ENCODE data around the gene SLC27A4. TPM values are rescaled to one million over a fixed set of nuclear protein-coding genes. Genes with fewer than 3 reads are reported as not detected.

The SLC27A4 gene
- total RNA-seq, 1 donor = 23.5 TPM

DNA sequence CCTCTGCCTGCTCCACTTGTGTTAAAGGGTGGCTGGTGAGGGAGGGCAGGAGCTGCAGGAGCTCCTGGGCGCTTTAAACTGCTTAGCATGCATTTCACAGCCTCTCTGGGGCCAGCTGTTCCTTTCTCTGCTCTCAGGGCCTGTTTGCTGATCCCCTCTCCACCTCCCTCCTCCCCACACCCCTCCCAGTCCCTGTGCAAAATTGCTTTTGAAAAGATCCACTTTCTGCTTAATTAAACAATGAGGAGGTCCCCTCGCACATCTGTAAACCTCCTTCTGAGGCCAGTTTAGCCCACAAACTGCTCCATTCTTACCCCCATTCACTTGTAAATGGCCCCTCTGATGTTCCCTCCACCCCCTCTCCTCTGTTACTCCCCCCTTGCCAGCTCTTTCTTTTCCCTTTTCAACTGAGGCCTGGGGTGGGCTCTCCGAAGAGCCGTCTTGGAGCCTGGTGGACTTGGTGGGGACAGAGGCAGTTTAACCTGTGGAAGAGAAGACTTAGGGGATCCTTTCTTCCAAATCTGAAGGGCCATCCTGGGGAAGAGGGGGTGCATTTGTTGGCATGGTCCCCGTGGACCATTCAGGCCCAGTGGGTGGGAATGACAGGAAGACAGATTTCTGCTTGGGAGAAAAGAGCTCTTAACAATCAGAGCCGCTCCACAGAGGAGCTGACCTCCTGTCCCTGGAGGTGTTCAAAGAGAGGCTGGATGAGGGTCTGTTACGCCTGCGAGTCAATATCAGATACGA, 42.9 kb downstream of the SLC27A4 start:
- H3K4me3 ChIP-seq (ENCODE audit: low read depth, low read length) = no peak overlapping the region
- no peak for DNase-seq (ENCODE audit: low read depth)
- TF ChIP-seq, protein P1, sequence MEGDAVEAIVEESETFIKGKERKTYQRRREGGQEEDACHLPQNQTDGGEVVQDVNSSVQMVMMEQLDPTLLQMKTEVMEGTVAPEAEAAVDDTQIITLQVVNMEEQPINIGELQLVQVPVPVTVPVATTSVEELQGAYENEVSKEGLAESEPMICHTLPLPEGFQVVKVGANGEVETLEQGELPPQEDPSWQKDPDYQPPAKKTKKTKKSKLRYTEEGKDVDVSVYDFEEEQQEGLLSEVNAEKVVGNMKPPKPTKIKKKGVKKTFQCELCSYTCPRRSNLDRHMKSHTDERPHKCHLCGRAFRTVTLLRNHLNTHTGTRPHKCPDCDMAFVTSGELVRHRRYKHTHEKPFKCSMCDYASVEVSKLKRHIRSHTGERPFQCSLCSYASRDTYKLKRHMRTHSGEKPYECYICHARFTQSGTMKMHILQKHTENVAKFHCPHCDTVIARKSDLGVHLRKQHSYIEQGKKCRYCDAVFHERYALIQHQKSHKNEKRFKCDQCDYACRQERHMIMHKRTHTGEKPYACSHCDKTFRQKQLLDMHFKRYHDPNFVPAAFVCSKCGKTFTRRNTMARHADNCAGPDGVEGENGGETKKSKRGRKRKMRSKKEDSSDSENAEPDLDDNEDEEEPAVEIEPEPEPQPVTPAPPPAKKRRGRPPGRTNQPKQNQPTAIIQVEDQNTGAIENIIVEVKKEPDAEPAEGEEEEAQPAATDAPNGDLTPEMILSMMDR (IDR thresholded peaks at IDR 0.05; ENCODE audit: insufficient read depth, low read length) = no peak

DNA sequence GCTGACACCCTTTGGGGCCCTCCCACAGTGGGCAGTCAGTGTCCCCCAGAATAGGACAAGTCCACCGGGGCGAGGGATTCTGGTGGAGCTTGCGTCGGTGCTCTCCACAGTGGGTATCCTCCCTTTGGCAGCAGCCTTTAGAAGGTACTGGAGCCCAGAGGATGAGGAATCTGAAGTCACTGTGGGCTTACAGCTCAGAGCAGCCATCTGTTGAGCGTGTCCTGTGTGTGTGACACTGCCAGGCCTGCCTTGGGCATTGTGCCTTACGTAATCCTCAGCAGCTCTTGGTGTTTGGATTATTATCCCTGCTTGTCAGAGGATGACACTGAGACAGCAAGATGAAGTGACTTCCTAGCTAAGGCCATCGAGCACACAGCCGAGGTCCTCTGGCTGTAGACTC, 43.5 kb downstream of the SLC27A4 start:
- no peak for DNase-seq (ENCODE audit: low read depth)
- H3K4me3 ChIP-seq (ENCODE audit: low read depth, low read length) = no peak overlapping the region
- TF ChIP-seq, protein P1 (IDR thresholded peaks at IDR 0.05; ENCODE audit: insufficient read depth, low read length) = no peak

DNA sequence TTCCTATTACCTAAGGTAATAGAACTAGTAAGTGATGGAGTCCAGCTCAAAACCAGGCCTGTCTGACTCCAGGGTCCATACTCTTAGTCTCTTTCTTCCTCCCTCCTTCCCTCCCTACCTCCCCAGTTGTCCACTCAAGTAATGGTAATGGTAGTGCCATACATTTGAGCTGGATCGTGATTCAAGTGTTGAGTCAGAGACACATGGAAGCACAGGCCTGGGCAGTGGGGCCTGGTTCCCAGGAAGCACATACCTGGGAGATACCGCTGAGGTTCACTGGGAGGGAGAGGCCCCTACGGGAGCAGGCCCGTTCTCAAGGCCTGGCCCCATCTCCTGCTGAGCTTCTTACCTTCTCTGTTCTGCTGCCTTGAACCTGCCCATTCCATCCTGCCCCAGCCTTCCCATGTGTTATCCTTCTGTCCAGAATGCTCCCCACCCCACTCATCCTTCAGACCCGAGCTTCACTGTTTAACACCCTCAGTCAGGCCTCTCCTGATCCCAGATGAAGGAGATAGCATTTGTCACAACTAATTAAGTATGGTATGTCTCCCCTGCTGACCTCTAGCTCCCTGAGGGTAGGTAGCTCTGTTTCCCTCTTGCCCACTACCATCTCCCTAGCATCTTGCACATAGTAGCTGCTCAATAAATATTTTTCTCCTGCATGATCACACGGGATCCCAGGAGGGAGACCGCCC, 44.6 kb downstream of the SLC27A4 start:
- no peak for DNase-seq (ENCODE audit: low read depth)
- no peak overlapping the region for H3K4me3 ChIP-seq (ENCODE audit: low read depth, low read length)
- TF ChIP-seq, protein P1 (IDR thresholded peaks at IDR 0.05; ENCODE audit: insufficient read depth, low read length) = no peak

DNA sequence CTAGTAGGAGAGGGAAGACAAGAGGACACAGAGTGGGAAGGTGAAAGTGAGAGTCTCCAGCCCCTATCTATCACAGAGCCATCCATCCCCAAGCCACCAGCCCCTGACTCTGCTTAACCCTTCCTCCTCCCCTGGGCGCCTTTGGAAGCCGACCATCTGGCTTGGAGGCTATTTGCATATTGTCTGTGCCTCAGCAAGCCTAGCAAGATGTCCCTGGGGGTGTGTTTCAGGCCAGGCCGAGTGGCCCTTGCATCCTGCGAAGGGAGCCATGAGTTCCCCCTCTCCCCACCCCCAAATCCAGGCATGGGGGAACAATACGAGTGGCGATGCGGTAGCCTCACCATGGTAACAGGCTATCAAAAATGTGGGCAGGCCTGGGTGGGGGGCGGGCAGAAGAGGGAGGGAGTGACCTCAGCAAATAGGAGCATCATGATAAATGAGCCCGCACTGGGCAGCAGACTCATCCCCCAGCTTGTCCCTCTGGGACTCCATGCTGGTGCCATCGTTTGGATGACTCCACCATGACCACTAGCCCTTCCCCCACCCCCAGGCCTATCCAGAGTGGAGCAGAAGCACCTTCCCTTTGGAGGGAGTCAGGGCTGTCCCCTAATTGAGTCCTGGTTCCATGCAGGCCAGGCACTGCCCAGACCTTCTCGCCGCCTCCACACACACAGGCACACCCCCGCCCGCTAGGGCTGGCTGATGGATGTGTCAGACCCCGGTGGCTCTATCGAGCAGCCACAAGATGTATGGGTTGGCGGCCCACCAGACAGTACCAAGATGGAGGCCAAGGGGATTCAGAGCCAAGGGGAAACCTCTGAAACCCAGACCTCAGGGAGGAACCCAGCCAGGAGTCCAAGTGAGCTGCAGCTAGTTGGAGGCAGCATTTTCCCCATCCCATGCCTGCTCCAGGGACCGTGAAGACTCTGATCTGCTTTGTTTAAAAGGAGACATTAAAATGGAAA, 45.5 kb downstream of the SLC27A4 start:
- DNase-seq (ENCODE audit: low read depth) = no peak
- TF ChIP-seq, protein P1 (IDR thresholded peaks at IDR 0.05; ENCODE audit: insufficient read depth, low read length) = no peak
- no peak overlapping the region for H3K4me3 ChIP-seq (ENCODE audit: low read depth, low read length)

DNA sequence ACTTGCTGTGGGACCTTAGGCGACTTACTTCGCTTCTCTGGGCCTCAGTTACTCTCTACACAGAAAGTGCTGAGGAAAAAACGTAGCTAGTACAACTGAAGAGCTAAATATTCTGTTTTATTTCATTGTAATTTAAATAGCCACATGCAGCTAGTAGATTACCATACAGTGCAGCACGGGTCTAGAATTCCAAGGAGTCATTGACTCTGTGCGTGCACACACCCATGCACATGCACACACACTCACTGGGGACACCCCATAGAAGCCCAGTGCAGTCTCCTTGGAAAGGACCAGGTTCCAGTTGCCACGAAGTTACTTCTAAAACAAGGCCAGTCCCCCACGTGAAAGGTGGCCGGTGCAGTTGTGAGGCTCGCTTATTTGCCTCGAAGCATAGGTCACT, 47.8 kb downstream of the SLC27A4 start:
- TF ChIP-seq, protein P1 (IDR thresholded peaks at IDR 0.05; ENCODE audit: insufficient read depth, low read length) = no peak
- no peak overlapping the region for H3K4me3 ChIP-seq (ENCODE audit: low read depth, low read length)
- no peak for DNase-seq (ENCODE audit: low read depth)

DNA sequence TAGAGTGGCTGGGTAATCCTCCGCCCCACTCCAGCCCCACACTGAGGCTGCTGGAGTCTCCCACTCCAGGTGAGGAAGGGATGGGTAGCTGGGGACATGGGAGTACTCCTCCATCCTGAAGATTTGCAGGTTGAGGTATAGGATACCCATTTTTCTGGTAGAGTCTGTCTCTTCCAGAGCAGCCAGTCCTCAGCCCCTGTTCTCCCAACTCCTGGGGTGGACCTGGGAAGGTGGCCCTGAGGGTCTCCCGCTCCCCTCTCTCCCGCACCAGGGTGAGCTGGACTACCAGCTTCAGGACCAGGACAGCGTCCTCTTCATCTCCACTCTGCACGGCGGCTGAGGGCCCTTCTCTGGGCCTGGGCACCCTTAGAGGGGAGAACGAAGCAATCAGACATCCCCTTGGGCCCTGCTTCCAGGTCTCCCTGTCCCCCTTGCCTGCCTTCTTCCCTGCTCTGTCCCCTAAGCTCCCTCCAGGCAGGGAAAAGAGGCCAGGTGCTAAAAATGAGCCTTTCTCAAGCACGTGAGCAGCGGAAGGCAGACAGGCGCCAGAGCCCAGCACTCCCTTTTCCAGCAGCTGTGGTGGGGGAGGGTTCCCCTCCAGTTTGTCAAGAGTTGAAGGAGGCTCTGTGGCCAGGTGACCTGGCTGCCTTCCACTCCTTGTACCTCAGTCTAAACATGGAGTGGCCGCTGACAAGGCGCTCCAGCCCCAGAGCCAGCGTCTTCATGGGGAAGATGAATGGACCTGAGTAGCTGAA, 49.2 kb downstream of the SLC27A4 start:
- H3K4me3 ChIP-seq (ENCODE audit: low read depth, low read length) = no peak overlapping the region
- TF ChIP-seq, protein P1 (IDR thresholded peaks at IDR 0.05; ENCODE audit: insufficient read depth, low read length) = no peak
- no peak for DNase-seq (ENCODE audit: low read depth)

Data from fibroblast of the aortic adventitia (primary cell).